ENCODE data around the gene FBN2. TPM values are rescaled to one million over a fixed set of nuclear protein-coding genes. Genes with fewer than 3 reads are reported as not detected.

The FBN2 gene
- polyA plus RNA-seq, 1 experiment: 157 TPM

DNA sequence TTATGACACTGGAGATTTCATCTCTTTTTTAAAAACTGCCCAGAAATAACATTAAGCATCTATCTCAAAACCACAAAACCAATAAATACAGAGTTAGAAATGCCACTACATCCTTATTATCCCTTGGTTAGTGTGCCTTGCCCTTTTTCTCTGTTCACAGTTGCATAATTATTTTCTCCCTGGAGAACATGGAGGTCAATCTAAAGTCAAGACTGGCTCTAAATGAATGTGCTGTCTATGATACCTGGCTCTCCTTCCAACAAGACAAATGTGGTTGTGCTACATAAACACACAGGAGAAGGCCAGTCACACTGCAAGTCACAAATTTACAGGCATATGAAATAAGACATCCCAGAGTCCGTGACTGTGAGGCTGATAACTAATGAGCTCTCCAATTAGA is 2.8 kb downstream of the FBN2 start:
- ChIA-PET CTCF (interaction anchor here (3.3 kb wide), 1 partner anchor 140 kb away, joined by 19 read pairs; no protein-coding TSS in a partner anchor), POLR2A (no interaction called here)
- Histone ChIP-seq H3K4me3 (ENCODE audit: low read depth, low read length) (no peak overlapping the region), H3K27me3 (ENCODE audit: control insufficient read depth, insufficient read depth, low read length) (no peaks in the 10 kb centered on the region), H3K36me3 (ENCODE audit: control insufficient read depth, insufficient read depth, low read length) (peaks cover 6% of the 10 kb centered on the region)
- DNase-seq (ENCODE audit: low read depth): no peak
- TF ChIP-seq, protein P1, sequence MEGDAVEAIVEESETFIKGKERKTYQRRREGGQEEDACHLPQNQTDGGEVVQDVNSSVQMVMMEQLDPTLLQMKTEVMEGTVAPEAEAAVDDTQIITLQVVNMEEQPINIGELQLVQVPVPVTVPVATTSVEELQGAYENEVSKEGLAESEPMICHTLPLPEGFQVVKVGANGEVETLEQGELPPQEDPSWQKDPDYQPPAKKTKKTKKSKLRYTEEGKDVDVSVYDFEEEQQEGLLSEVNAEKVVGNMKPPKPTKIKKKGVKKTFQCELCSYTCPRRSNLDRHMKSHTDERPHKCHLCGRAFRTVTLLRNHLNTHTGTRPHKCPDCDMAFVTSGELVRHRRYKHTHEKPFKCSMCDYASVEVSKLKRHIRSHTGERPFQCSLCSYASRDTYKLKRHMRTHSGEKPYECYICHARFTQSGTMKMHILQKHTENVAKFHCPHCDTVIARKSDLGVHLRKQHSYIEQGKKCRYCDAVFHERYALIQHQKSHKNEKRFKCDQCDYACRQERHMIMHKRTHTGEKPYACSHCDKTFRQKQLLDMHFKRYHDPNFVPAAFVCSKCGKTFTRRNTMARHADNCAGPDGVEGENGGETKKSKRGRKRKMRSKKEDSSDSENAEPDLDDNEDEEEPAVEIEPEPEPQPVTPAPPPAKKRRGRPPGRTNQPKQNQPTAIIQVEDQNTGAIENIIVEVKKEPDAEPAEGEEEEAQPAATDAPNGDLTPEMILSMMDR (IDR thresholded peaks at IDR 0.05; ENCODE audit: insufficient read depth, low read depth, low read length): no peak

DNA sequence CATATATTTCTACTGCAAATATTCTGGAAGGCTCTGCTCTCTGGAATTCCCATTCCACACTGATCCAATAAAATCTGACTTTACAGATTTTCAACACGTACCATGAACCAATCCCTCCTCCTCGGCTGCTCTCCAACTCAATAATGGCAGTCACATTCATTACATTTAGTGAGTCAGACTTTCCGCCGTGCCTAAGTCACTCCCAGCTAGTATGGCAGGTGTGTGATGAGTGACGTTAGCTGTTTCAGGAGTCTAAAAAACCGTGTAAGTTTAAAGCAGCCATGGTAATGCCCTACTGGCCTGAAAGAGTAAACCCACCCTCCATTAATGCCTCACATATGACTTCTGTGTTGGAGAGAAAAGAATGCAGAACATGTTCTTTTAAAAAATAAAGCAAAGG is 3.3 kb downstream of the FBN2 start:
- CTCF ChIA-PET: interaction anchor here (0.8 kb wide), 1 partner anchor 12 kb away, joined by 3 read pairs; no protein-coding TSS in a partner anchor
- TF ChIP-seq, protein P1 (IDR thresholded peaks at IDR 0.05; ENCODE audit: insufficient read depth, low read depth, low read length): no peak
- no peak overlapping the region for H3K4me3 ChIP-seq (ENCODE audit: low read depth, low read length)
- H3K27me3 ChIP-seq (ENCODE audit: control insufficient read depth, insufficient read depth, low read length): no peaks in the 10 kb centered on the region
- DNase-seq (ENCODE audit: low read depth): no peak
- peaks cover 6% of the 10 kb centered on the region for H3K36me3 ChIP-seq (ENCODE audit: control insufficient read depth, insufficient read depth, low read length)
- POLR2A ChIA-PET: no interaction called here

DNA sequence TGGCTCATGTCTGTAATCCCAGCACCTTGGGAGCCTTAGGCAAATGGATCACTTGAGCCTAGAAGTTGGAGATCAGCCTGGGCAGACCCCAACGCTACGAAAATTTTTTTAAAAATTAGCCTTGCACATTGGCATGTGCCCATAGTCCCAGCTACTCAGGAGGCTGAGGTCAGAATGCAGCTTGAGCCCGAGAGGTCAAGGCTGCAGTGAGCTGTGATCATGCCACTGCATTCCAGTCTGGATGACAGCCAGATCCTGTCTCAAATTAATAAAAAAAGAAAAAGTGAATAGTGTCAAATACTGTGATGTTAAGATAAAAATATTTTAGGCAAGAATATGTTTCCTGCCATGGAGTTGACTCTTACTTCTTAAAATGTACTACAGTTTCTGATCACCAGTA is 5.3 kb downstream of the FBN2 start:
- Histone ChIP-seq H3K27me3 (ENCODE audit: control insufficient read depth, insufficient read depth, low read length) (no peaks in the 10 kb centered on the region), H3K36me3 (ENCODE audit: control insufficient read depth, insufficient read depth, low read length) (peaks cover 10% of the 10 kb centered on the region), H3K4me3 (ENCODE audit: low read depth, low read length) (no peak overlapping the region)
- TF ChIP-seq, protein P1 (IDR thresholded peaks at IDR 0.05; ENCODE audit: insufficient read depth, low read depth, low read length): no peak
- ChIA-PET CTCF (no interaction called here), POLR2A (no interaction called here)
- no peak for DNase-seq (ENCODE audit: low read depth)

DNA sequence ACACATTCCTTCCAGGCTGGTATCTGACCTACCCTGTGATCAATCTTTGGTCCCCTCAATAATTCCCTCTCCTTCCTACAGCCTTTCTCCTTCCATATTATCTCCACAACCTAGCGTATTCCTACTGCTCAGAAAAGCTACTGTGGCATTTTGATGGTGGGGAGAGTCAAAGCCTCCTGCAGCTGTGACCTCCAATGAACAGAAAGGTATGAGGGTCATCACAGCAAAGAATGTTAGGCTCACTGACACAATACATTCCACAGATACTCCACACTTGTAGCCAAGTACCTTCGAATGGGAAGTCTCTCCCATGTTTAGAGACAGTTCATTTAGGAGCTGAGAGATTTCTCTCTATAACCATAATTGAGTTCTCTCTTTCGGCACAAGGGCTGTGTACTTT is 5.9 kb downstream of the FBN2 start:
- Histone ChIP-seq H3K36me3 (ENCODE audit: control insufficient read depth, insufficient read depth, low read length) (peaks cover 10% of the 10 kb centered on the region), H3K4me3 (ENCODE audit: low read depth, low read length) (no peak overlapping the region), H3K27me3 (ENCODE audit: control insufficient read depth, insufficient read depth, low read length) (no peaks in the 10 kb centered on the region)
- no peak for DNase-seq (ENCODE audit: low read depth)
- CTCF ChIA-PET: no interaction called here
- TF ChIP-seq, protein P1 (IDR thresholded peaks at IDR 0.05; ENCODE audit: insufficient read depth, low read depth, low read length): no peak
- POLR2A ChIA-PET: no interaction called here

DNA sequence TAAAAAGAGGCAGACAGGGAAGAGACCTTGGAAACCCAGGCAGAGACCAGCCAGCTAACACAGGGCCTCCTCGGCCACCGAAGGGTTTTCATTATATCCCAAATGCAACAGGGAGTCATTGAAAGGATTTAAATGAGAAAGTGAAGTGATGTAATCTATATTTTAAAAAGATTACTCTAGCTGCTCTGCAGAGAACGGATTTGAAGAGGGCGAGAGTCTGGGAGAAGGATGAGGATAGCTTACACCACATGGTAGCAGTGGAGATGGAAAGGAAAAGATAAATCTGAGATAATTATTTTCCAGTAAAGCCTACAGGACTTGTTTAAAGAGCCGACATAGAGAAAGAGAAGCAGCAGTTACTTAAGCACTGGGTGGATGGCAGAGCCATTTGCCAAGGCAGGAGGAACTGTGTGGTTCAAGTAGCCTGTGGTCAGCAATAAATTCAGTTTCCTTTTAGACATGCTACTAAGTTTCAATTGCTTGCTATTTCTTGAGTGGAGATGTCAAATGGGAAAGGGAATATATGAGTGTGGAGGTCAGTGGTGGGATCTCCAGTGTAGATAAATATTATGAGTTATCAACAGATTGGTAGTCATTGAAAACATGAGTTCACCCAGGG is 9.3 kb downstream of the FBN2 start:
- Histone ChIP-seq H3K36me3 (ENCODE audit: control insufficient read depth, insufficient read depth, low read length) (peaks cover 12% of the 10 kb centered on the region), H3K4me3 (ENCODE audit: low read depth, low read length) (no peak overlapping the region), H3K27me3 (ENCODE audit: control insufficient read depth, insufficient read depth, low read length) (no peaks in the 10 kb centered on the region)
- ChIA-PET POLR2A (no interaction called here), CTCF (interaction anchor here (0.6 kb wide), 1 partner anchor 153 kb away, joined by 3 read pairs; no protein-coding TSS in a partner anchor)
- DNase-seq (ENCODE audit: low read depth): no peak
- TF ChIP-seq, protein P1 (IDR thresholded peaks at IDR 0.05; ENCODE audit: insufficient read depth, low read depth, low read length): no peak
